ENCODE measurements around the gene EPO.
"Not testable (repeated sequence)": the region's sequence is repeated elsewhere in the genome, so short reads cannot be mapped to it uniquely, and the experiment has no call there.

GRCh38 chr7:100724364-100724763 is 4.1 kb downstream of the EPO start:
- not testable (repeated sequence) for TF ChIP-seq EZH2 (IDR thresholded peaks at IDR 0.05; ENCODE audit: low read length); CTCF (optimal IDR thresholded peaks at IDR 0.05 in 1 of 3, IDR thresholded peaks at IDR 0.05 in 1 of 3, conservative IDR thresholded peaks at IDR 0.05 in 1 of 3; ENCODE audit: extremely low read depth in 1 of 3, insufficient read depth in 2 of 3, low read length in 3 of 3)
